GM21423 (cell line): ENCODE measurements around the gene EEIG1.

Experiments
- ATAC-seq: cut with Tn5 transposase; IDR thresholded peaks from one replicate; pipeline ENCODE4 v1.9.1; 2021; ENCODE audit warnings: mild to moderate bottlenecking, moderate library complexity; ENCODE audit not compliant: unreplicated experiment

EEIG1 gene

GRCh38 chr9:127975376-127976315 lies 5.1 kb downstream of the EEIG1 start:
- ATAC-seq = no peak

GRCh38 chr9:127974769-127975261 lies 6.0 kb downstream of the EEIG1 start:
- ATAC-seq = no peak

GRCh38 chr9:127974001-127974768 lies 6.6 kb downstream of the EEIG1 start:
- ATAC-seq = no peak

- no peak for ATAC-seq
These were observed 7.4 kb downstream of the EEIG1 start for GRCh38 chr9:127973169-127974000.

- no peak for ATAC-seq
These were observed 8.4 kb downstream of the EEIG1 start for GRCh38 chr9:127972236-127972871.

- peak; percentile 15 for ATAC-seq
These were observed 9.2 kb downstream of the EEIG1 start for GRCh38 chr9:127971357-127972235.

GRCh38 chr9:127970401-127971313 lies 10.1 kb downstream of the EEIG1 start:
- peak; percentile 71 for ATAC-seq

GRCh38 chr9:127968700-127969383 lies 11.9 kb downstream of the EEIG1 start:
- no peak for ATAC-seq

GRCh38 chr9:127968042-127968441 lies 12.7 kb downstream of the EEIG1 start:
- ATAC-seq = no peak

- no peak for ATAC-seq
These were observed 13.5 kb downstream of the EEIG1 start for GRCh38 chr9:127967151-127967809.

- ATAC-seq = no peak
These were observed 14.2 kb downstream of the EEIG1 start for GRCh38 chr9:127966416-127967150.

- no peak for ATAC-seq
These were observed 14.8 kb downstream of the EEIG1 start for GRCh38 chr9:127965953-127966352.

- no peak for ATAC-seq
These were observed 17.3 kb downstream of the EEIG1 start for GRCh38 chr9:127963359-127964064.

GRCh38 chr9:127963041-127963358 lies 17.8 kb downstream of the EEIG1 start:
- ATAC-seq = no peak

GRCh38 chr9:127962278-127962677 lies 18.5 kb downstream of the EEIG1 start:
- no peak for ATAC-seq

GRCh38 chr9:127961613-127962155 lies 19.1 kb downstream of the EEIG1 start:
- ATAC-seq = no peak
